ENCODE data around the gene PODXL2. TPM values are rescaled to one million over a fixed set of nuclear protein-coding genes. Genes with fewer than 3 reads are reported as not detected.
"Not testable (repeated sequence)": the region's sequence is repeated elsewhere in the genome, so short reads cannot be mapped to it uniquely, and the experiment has no call there.

Gene PODXL2
- total RNA-seq, 2 experiments from 2014 or later: 1.9 TPM

GRCh38 chr3:127702151-127702578 lies 73.2 kb downstream of the PODXL2 start:
- no peak for DNase-seq
- Mint-ChIP-seq H3K27me3 (no peaks in the 10 kb centered on the region), H3K4me1 (peaks cover 3% of the 10 kb centered on the region), H3K27ac (no peak overlapping the region), H3K9me3 (ENCODE audit: low read depth) (peaks cover 2% of the 10 kb centered on the region), H3K36me3 (ENCODE audit: low read depth) (no peaks in the 10 kb centered on the region), H3K4me3 (no peak overlapping the region)
- ChIA-PET POLR2A (no interaction called here), CTCF (interaction anchor here (0.6 kb wide), 1 partner anchor 117 kb away, joined by 3 read pairs; no protein-coding TSS in a partner anchor)
- no peak for ATAC-seq
- intact Hi-C loops (cut with DNase I, micrococcal nuclease): no loop called here

- H3K27ac Mint-ChIP-seq; H3K9me3 Mint-ChIP-seq (ENCODE audit: low read depth); ATAC-seq; POLR2A ChIA-PET; DNase-seq; H3K36me3 Mint-ChIP-seq (ENCODE audit: low read depth); CTCF ChIA-PET; intact Hi-C loops (cut with DNase I, micrococcal nuclease); H3K27me3 Mint-ChIP-seq; H3K4me1 Mint-ChIP-seq; H3K4me3 Mint-ChIP-seq: not testable (repeated sequence)
These were observed 75.9 kb downstream of the PODXL2 start for GRCh38 chr3:127704840-127705239.

GRCh38 chr3:127706312-127706711 lies 77.3 kb downstream of the PODXL2 start:
- H3K4me1 Mint-ChIP-seq: no peaks in the 10 kb centered on the region
- CTCF ChIA-PET: interaction anchor here (0.6 kb wide), 1 partner anchor 1269 kb away, joined by 3 read pairs; no protein-coding TSS in a partner anchor
- no peak overlapping the region for H3K27ac Mint-ChIP-seq
- H3K4me3 Mint-ChIP-seq: no peak overlapping the region
- H3K9me3 Mint-ChIP-seq (ENCODE audit: low read depth): peaks cover 2% of the 10 kb centered on the region
- DNase-seq (no peak), ATAC-seq (no peak)
- intact Hi-C loops (cut with DNase I, micrococcal nuclease): no loop called here
- no peaks in the 10 kb centered on the region for H3K27me3 Mint-ChIP-seq
- no peaks in the 10 kb centered on the region for H3K36me3 Mint-ChIP-seq (ENCODE audit: low read depth)
- POLR2A ChIA-PET: no interaction called here

- intact Hi-C loops (cut with DNase I, micrococcal nuclease): no loop called here
- DNase-seq (no peak), ATAC-seq (no peak)
- Mint-ChIP-seq H3K9me3 (ENCODE audit: low read depth) (peaks cover 2% of the 10 kb centered on the region), H3K4me3 (no peak overlapping the region), H3K36me3 (ENCODE audit: low read depth) (no peaks in the 10 kb centered on the region), H3K27ac (no peak overlapping the region), H3K27me3 (no peaks in the 10 kb centered on the region), H3K4me1 (no peaks in the 10 kb centered on the region)
- CTCF ChIA-PET: interaction anchor here (0.6 kb wide), 1 partner anchor 1269 kb away, joined by 3 read pairs; no protein-coding TSS in a partner anchor
- POLR2A ChIA-PET: no interaction called here
These were observed 77.9 kb downstream of the PODXL2 start for GRCh38 chr3:127706785-127707351.

GRCh38 chr3:127707851-127708411 lies 78.9 kb downstream of the PODXL2 start:
- CTCF ChIA-PET: no interaction called here
- Mint-ChIP-seq H3K4me3 (no peak overlapping the region), H3K9me3 (ENCODE audit: low read depth) (peaks cover 2% of the 10 kb centered on the region), H3K27me3 (no peaks in the 10 kb centered on the region), H3K4me1 (no peaks in the 10 kb centered on the region), H3K36me3 (ENCODE audit: low read depth) (no peaks in the 10 kb centered on the region), H3K27ac (no peak overlapping the region)
- intact Hi-C loops (cut with DNase I, micrococcal nuclease): no loop called here
- POLR2A ChIA-PET: no interaction called here
- DNase-seq (no peak), ATAC-seq (no peak)

GRCh38 chr3:127708837-127709236 lies 79.9 kb downstream of the PODXL2 start:
- DNase-seq (no peak), ATAC-seq (no peak)
- peaks cover under 1% of the 10 kb centered on the region for H3K9me3 Mint-ChIP-seq (ENCODE audit: low read depth)
- CTCF ChIA-PET: no interaction called here
- no peaks in the 10 kb centered on the region for H3K27me3 Mint-ChIP-seq
- no peak overlapping the region for H3K4me3 Mint-ChIP-seq
- H3K4me1 Mint-ChIP-seq: no peaks in the 10 kb centered on the region
- intact Hi-C loops (cut with DNase I, micrococcal nuclease): no loop called here
- POLR2A ChIA-PET: no interaction called here
- H3K36me3 Mint-ChIP-seq (ENCODE audit: low read depth): no peaks in the 10 kb centered on the region
- no peak overlapping the region for H3K27ac Mint-ChIP-seq

- no peaks in the 10 kb centered on the region for H3K4me1 Mint-ChIP-seq
- no peaks in the 10 kb centered on the region for H3K9me3 Mint-ChIP-seq (ENCODE audit: low read depth)
- no peak overlapping the region for H3K4me3 Mint-ChIP-seq
- H3K27ac Mint-ChIP-seq: no peak overlapping the region
- POLR2A ChIA-PET: no interaction called here
- H3K36me3 Mint-ChIP-seq (ENCODE audit: low read depth): no peaks in the 10 kb centered on the region
- intact Hi-C loops (cut with DNase I, micrococcal nuclease): no loop called here
- H3K27me3 Mint-ChIP-seq: no peaks in the 10 kb centered on the region
- DNase-seq (no peak), ATAC-seq (no peak)
- CTCF ChIA-PET: interaction anchor here (0.8 kb wide), 1 partner anchor 424 kb away, joined by 3 read pairs; no protein-coding TSS in a partner anchor
These were observed 80.5 kb downstream of the PODXL2 start for GRCh38 chr3:127709320-127710060.

- Mint-ChIP-seq H3K27me3 (no peaks in the 10 kb centered on the region), H3K9me3 (ENCODE audit: low read depth) (no peaks in the 10 kb centered on the region), H3K4me3 (no peak overlapping the region), H3K27ac (no peak overlapping the region), H3K4me1 (no peaks in the 10 kb centered on the region), H3K36me3 (ENCODE audit: low read depth) (no peaks in the 10 kb centered on the region)
- intact Hi-C loops (cut with DNase I, micrococcal nuclease): no loop called here
- ChIA-PET CTCF (interaction anchor here (0.6 to 0.8 kb wide), 2 partner anchors 137 to 423 kb away, joined by 3 read pairs; no protein-coding TSS in a partner anchor), POLR2A (no interaction called here)
- ATAC-seq (no peak), DNase-seq (no peak)
These were observed 81.4 kb downstream of the PODXL2 start for GRCh38 chr3:127710155-127710941.

- intact Hi-C loops (cut with DNase I, micrococcal nuclease): no loop called here
- POLR2A ChIA-PET: no interaction called here
- no peaks in the 10 kb centered on the region for H3K27me3 Mint-ChIP-seq
- H3K9me3 Mint-ChIP-seq (ENCODE audit: low read depth): no peaks in the 10 kb centered on the region
- no peaks in the 10 kb centered on the region for H3K4me1 Mint-ChIP-seq
- no peak for ATAC-seq
- H3K27ac Mint-ChIP-seq: no peak overlapping the region
- CTCF ChIA-PET: interaction anchor here (0.6 to 0.7 kb wide), 3 partner anchors 28 to 136 kb away, joined by 3 read pairs; no protein-coding TSS in a partner anchor
- H3K36me3 Mint-ChIP-seq (ENCODE audit: low read depth): no peaks in the 10 kb centered on the region
- DNase-seq: no peak
- H3K4me3 Mint-ChIP-seq: no peak overlapping the region
These were observed 82.2 kb downstream of the PODXL2 start for GRCh38 chr3:127711021-127711695.

- Mint-ChIP-seq H3K27ac (no peak overlapping the region), H3K9me3 (ENCODE audit: low read depth) (no peaks in the 10 kb centered on the region), H3K4me1 (no peaks in the 10 kb centered on the region), H3K27me3 (no peaks in the 10 kb centered on the region), H3K4me3 (no peak overlapping the region), H3K36me3 (ENCODE audit: low read depth) (no peaks in the 10 kb centered on the region)
- ATAC-seq (no peak), DNase-seq (no peak)
- POLR2A ChIA-PET: no interaction called here
- CTCF ChIA-PET: interaction anchor here (0.7 to 1.2 kb wide), 2 partner anchors 10 to 115 kb away, joined by 3 read pairs; no protein-coding TSS in a partner anchor
- intact Hi-C loops (cut with DNase I, micrococcal nuclease): no loop called here
These were observed 82.9 kb downstream of the PODXL2 start for GRCh38 chr3:127711896-127712295.

GRCh38 chr3:127712461-127712860 lies 83.5 kb downstream of the PODXL2 start:
- H3K4me3 Mint-ChIP-seq: no peak overlapping the region
- CTCF ChIA-PET: interaction anchor here (1.2 kb wide), 1 partner anchor 10 kb away, joined by 3 read pairs; no protein-coding TSS in a partner anchor
- intact Hi-C loops (cut with DNase I, micrococcal nuclease): no loop called here

More at GRCh38 chr3:127712461-127712860, 83.5 kb downstream of the PODXL2 start:
- H3K27ac Mint-ChIP-seq: no peak overlapping the region
- ATAC-seq (no peak), DNase-seq (no peak)
- no peaks in the 10 kb centered on the region for H3K36me3 Mint-ChIP-seq (ENCODE audit: low read depth)
- POLR2A ChIA-PET: no interaction called here
- H3K4me1 Mint-ChIP-seq: no peaks in the 10 kb centered on the region
- H3K9me3 Mint-ChIP-seq (ENCODE audit: low read depth): no peaks in the 10 kb centered on the region
- H3K27me3 Mint-ChIP-seq: no peaks in the 10 kb centered on the region
